ENCODE measurements around the gene RCN2. TPM values are rescaled to one million over a fixed set of nuclear protein-coding genes. Genes with fewer than 3 reads are reported as not detected.

The RCN2 gene
- total and polyA plus RNA-seq, 2 of the 13 experiments (the other 11 are each of a cell fraction or from before 2014, with no cell fraction given): 84.4 to 89.0 TPM

DNA sequence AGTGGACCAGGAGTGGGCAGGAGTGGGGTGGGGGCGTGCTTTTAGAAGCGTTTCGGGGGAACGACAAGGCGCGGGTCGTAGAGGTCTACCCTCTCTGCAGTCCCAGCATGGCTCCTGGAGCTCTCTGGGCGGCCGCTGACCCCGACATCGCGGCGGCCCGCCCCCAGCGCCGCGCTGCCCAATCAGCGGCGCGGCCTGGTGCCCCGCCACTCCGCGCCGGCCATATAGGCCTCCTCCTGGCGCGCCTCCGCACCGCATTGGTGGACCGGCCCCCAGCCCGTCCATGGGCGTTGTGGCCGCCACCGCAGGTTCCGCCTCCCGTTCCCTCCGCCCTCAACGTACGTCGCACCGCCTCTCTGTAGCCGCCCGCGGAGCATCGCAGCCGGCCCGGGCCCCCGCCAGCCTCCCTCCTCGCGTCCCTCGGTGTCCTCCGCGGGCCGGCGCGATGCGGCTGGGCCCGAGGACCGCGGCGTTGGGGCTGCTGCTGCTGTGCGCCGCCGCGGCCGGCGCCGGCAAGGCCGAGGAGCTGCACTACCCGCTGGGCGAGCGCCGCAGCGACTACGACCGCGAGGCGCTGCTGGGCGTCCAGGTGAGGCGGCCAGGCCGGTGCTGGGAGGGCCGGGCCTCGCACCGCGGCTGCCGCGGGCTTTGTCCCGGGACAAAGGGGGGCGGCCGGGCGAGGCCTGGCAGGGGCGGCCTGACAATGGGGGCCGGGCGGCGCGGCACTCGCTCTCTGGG, at the start of gene RCN2 (continued):
- TF ChIP-seq PATZ1 (CRISPR knock-in tag; IDR thresholded peaks at IDR 0.05) (peak; percentile 66), MAF1 (CRISPR knock-in tag; IDR thresholded peaks at IDR 0.05; ENCODE audit: borderline replicate concordance) (no peak), ZNF562 (CRISPR knock-in tag; IDR thresholded peaks at IDR 0.05; ENCODE audit: borderline replicate concordance) (no peak), HBP1 (CRISPR knock-in tag; IDR thresholded peaks at IDR 0.05; ENCODE audit: low read depth) (0 out of 2 replicates have a peak, but pooled peaks have one; percentile 16), NR2F2 (IDR thresholded peaks at IDR 0.05; ENCODE audit: borderline replicate concordance, low read depth) (no peak), KLF13 (CRISPR knock-in tag; IDR thresholded peaks at IDR 0.05) (no peak), NONO (IDR thresholded peaks at IDR 0.05) (no peak), NONO (CRISPR knock-in tag; conservative IDR thresholded peaks at IDR 0.05) (peak; percentile 66; the same call in 1 of the 2 replicates), ZMYM4 (CRISPR knock-in tag; IDR thresholded peaks at IDR 0.05) (peak; percentile 94), POLR2AphosphoS2 (IDR thresholded peaks at IDR 0.05; ENCODE audit: low read depth, low read length) (no peak), AFF4 (CRISPR knock-in tag; IDR thresholded peaks at IDR 0.05) (no peak), POLR2G (IDR thresholded peaks at IDR 0.05; ENCODE audit: low read depth, low read length) (peak; percentile 95)
- TF ChIP-seq, protein P1, sequence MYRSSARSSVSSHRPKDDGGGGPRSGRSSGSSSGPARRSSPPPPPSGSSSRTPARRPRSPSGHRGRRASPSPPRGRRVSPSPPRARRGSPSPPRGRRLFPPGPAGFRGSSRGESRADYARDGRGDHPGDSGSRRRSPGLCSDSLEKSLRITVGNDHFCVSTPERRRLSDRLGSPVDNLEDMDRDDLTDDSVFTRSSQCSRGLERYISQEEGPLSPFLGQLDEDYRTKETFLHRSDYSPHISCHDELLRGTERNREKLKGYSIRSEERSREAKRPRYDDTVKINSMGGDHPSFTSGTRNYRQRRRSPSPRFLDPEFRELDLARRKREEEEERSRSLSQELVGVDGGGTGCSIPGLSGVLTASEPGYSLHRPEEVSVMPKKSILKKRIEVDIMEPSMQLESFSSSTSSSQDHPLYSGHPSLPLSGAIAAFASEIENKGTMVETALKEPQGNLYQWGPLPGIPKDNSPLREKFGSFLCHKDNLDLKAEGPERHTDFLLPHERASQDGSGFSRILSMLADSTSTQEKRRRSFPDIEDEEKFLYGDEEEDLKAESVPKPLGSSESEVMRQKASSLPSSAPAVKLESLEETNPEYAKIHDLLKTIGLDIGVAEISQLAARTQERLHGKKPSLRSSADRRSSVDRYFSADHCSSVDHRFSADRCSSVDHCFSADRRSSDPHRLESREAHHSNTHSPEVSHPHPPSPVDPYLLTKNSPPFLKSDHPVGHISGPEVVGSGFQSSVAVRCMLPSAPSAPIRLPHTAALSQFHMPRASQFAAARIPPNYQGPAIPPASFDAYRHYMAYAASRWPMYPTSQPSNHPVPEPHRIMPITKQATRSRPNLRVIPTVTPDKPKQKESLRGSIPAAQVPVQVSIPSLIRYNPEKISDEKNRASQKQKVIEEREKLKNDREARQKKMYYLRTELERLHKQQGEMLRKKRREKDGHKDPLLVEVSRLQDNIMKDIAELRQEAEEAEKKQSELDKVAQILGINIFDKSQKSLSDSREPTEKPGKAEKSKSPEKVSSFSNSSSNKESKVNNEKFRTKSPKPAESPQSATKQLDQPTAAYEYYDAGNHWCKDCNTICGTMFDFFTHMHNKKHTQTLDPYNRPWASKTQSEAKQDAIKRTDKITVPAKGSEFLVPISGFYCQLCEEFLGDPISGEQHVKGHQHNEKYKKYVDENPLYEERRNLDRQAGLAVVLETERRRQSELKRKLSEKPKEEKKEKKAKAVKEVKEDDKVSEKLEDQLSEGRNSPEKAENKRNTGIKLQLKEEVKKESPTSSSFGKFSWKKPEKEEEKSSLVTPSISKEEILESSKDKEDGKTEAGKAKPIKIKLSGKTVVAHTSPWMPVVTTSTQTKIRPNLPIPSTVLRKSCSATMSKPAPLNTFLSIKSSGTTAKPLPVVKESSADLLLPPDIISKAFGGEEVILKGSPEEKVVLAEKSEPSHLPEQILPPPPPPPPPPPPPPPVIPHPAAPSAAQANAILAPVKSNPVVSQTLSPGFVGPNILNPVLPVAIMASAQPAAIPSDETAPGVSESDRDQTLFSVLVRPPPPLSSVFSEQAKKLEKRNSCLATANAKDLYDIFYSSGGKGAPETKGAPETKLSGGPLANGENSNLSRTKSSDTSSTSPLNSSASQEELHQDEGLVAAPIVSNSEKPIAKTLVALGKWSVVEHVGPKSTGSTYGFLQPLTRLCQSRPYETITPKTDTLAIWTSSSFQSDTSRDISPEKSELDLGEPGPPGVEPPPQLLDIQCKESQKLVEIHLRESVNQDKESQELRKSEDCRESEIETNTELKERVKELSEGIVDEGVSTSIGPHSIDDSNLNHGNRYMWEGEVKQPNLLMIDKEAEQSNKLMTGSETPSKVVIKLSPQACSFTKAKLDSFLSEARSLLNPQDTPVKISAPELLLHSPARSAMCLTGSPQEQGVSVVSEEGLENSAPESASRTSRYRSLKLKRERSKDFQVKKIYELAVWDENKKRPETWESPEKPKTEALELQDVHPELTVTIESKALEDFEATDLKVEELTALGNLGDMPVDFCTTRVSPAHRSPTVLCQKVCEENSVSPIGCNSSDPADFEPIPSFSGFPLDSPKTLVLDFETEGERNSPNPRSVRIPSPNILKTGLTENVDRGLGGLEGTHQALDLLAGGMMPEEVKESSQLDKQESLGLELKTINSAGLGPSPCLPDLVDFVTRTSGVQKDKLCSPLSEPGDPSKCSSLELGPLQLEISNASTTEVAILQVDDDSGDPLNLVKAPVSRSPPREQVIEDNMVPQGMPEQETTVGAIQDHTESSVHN (CRISPR knock-in tag; IDR thresholded peaks at IDR 0.05): no peak
